ENCODE measurements around the gene SPNS3.

Gene SPNS3

DNA sequence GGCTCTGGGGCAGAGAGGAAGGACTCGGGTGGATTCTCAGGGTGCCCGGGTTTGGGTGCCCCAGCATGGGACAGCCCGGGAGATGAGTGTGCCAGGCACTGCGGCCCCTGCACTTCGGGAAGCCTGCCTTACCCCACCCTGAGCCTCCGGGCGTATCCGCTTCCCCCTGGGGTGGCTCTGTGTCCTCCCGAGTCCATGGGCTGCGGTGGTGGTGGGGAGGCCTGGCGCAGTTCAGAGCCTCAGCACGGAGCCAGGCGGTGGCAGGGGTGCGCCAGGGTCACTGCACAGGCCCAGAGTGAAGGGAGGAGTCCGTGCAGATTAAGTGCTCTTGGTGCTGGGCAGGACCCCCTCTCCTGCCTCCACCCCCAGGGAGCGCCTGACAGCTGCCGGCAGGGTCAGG lies 100.8 kb downstream of the SPNS3 start:
- Histone ChIP-seq H4K20me1 (ENCODE audit: insufficient read depth, low read length) (no peaks in the 10 kb centered on the region), H3K27ac (ENCODE audit: low read length) (no peak overlapping the region), H3K4me3 (ENCODE audit: low read length) (no peak overlapping the region), H3K36me3 (replicated peaks; ENCODE audit: insufficient read depth, low read length) (no peaks in the 10 kb centered on the region), H3F3A (ENCODE audit: insufficient read depth, low read length) (no peaks in the 10 kb centered on the region; the same call in 1 of the 2 replicates), H3K9ac (ENCODE audit: low read length) (no peak overlapping the region), H3K4me1 (ENCODE audit: low read length) (no peaks in the 10 kb centered on the region), H2AFZ (ENCODE audit: low read length) (no peak overlapping the region), H3K9me3 (replicated peaks; ENCODE audit: insufficient read depth, low read length) (no peaks in the 10 kb centered on the region), H3K4me2 (ENCODE audit: low read depth, low read length) (no peak overlapping the region), H3K9me2 (replicated peaks; ENCODE audit: insufficient read depth, low read length) (no peaks in the 10 kb centered on the region), H3K27me3 (replicated peaks; ENCODE audit: insufficient read depth, low read length) (no peaks in the 10 kb centered on the region; the same call in 1 of the 2 replicates), H3K79me2 (ENCODE audit: low read length) (no peaks in the 10 kb centered on the region)
- DNase-seq, result no peak
- no peak for TF ChIP-seq EZH2phosphoT487 (IDR thresholded peaks at IDR 0.05; ENCODE audit: low read length)
- TF ChIP-seq EZH2 (optimal IDR thresholded peaks at IDR 0.05; ENCODE audit: low read depth, low read length), result no peak
- TF ChIP-seq CTCF (IDR thresholded peaks at IDR 0.05; ENCODE audit: low read length), result no peak

GRCh38 chr17:4534928-4535666 lies 101.4 kb downstream of the SPNS3 start:
- H3K9ac ChIP-seq (ENCODE audit: low read length), result no peak overlapping the region
- no peak overlapping the region for H2AFZ ChIP-seq (ENCODE audit: low read length)
- no peaks in the 10 kb centered on the region; the same call in 1 of the 2 replicates for H3F3A ChIP-seq (ENCODE audit: insufficient read depth, low read length)
- no peaks in the 10 kb centered on the region for H4K20me1 ChIP-seq (ENCODE audit: insufficient read depth, low read length)
- no peaks in the 10 kb centered on the region for H3K79me2 ChIP-seq (ENCODE audit: low read length)
- no peaks in the 10 kb centered on the region for H3K4me1 ChIP-seq (ENCODE audit: low read length)
- DNase-seq, result no peak
- no peak for TF ChIP-seq CTCF (IDR thresholded peaks at IDR 0.05; ENCODE audit: low read length)
- H3K9me2 ChIP-seq (replicated peaks; ENCODE audit: insufficient read depth, low read length), result no peaks in the 10 kb centered on the region
- H3K27me3 ChIP-seq (replicated peaks; ENCODE audit: insufficient read depth, low read length), result no peaks in the 10 kb centered on the region; the same call in 1 of the 2 replicates
- H3K27ac ChIP-seq (ENCODE audit: low read length), result no peak overlapping the region
- H3K9me3 ChIP-seq (replicated peaks; ENCODE audit: insufficient read depth, low read length), result no peaks in the 10 kb centered on the region
- H3K36me3 ChIP-seq (replicated peaks; ENCODE audit: insufficient read depth, low read length), result no peaks in the 10 kb centered on the region
- H3K4me3 ChIP-seq (ENCODE audit: low read length), result no peak overlapping the region
- no peak overlapping the region for H3K4me2 ChIP-seq (ENCODE audit: low read depth, low read length)

GRCh38 chr17:4535667-4536258 lies 102.0 kb downstream of the SPNS3 start:
- no peaks in the 10 kb centered on the region for H3K9me2 ChIP-seq (replicated peaks; ENCODE audit: insufficient read depth, low read length)
- no peaks in the 10 kb centered on the region for H3K9me3 ChIP-seq (replicated peaks; ENCODE audit: insufficient read depth, low read length)
- H3K27ac ChIP-seq (ENCODE audit: low read length), result no peak overlapping the region
- H2AFZ ChIP-seq (ENCODE audit: low read length), result no peak overlapping the region
- no peaks in the 10 kb centered on the region for H3K4me1 ChIP-seq (ENCODE audit: low read length)
- H3F3A ChIP-seq (ENCODE audit: insufficient read depth, low read length), result no peaks in the 10 kb centered on the region; the same call in 1 of the 2 replicates
- no peaks in the 10 kb centered on the region for H3K27me3 ChIP-seq (replicated peaks; ENCODE audit: insufficient read depth, low read length)
- no peak for DNase-seq
- H3K79me2 ChIP-seq (ENCODE audit: low read length), result no peaks in the 10 kb centered on the region
- H3K9ac ChIP-seq (ENCODE audit: low read length), result no peak overlapping the region
- TF ChIP-seq EZH2phosphoT487 (IDR thresholded peaks at IDR 0.05; ENCODE audit: low read length), result no peak
- no peaks in the 10 kb centered on the region for H4K20me1 ChIP-seq (ENCODE audit: insufficient read depth, low read length)
- H3K4me3 ChIP-seq (ENCODE audit: low read length), result no peak overlapping the region
- no peaks in the 10 kb centered on the region for H3K36me3 ChIP-seq (replicated peaks; ENCODE audit: insufficient read depth, low read length)
- H3K4me2 ChIP-seq (ENCODE audit: low read depth, low read length), result no peak overlapping the region

DNA sequence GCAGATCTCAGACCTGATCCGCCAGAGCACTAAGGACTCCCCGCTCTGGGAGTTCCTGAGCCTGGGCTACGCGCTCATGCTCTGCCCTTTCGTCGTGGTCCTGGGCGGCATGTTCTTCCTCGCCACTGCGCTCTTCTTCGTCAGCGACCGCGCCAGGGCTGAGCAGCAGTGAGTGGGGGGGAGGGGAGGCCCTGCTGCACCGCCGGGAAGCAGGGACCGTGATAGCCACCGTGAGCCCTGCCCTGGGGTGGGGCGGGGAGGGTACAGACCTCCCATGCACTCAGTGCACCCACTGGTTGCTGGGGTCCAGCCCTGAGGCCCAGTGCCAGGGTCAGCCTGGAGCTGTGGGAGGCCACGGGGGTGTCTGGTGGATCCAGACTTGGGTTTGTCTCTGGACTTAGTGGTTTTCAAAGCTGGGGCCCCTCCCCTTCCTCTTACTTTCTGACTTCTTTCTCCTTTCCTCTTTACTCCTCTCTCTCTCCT lies 102.6 kb downstream of the SPNS3 start:
- H3K4me3 ChIP-seq (ENCODE audit: low read length), result no peak overlapping the region
- H3K9ac ChIP-seq (ENCODE audit: low read length), result no peak overlapping the region
- H3K9me2 ChIP-seq (replicated peaks; ENCODE audit: insufficient read depth, low read length), result no peaks in the 10 kb centered on the region
- no peaks in the 10 kb centered on the region for H4K20me1 ChIP-seq (ENCODE audit: insufficient read depth, low read length)
- no peak for DNase-seq
- no peak for TF ChIP-seq CTCF (IDR thresholded peaks at IDR 0.05; ENCODE audit: low read length)
- TF ChIP-seq EZH2 (optimal IDR thresholded peaks at IDR 0.05; ENCODE audit: low read depth, low read length), result no peak
- no peak for TF ChIP-seq EZH2phosphoT487 (IDR thresholded peaks at IDR 0.05; ENCODE audit: low read length)
- H3F3A ChIP-seq (ENCODE audit: insufficient read depth, low read length), result no peaks in the 10 kb centered on the region; the same call in 1 of the 2 replicates
- H3K79me2 ChIP-seq (ENCODE audit: low read length), result no peaks in the 10 kb centered on the region
- H3K27me3 ChIP-seq (replicated peaks; ENCODE audit: insufficient read depth, low read length), result no peaks in the 10 kb centered on the region
- no peaks in the 10 kb centered on the region for H3K4me1 ChIP-seq (ENCODE audit: low read length)
- H3K9me3 ChIP-seq (replicated peaks; ENCODE audit: insufficient read depth, low read length), result no peaks in the 10 kb centered on the region
- H3K27ac ChIP-seq (ENCODE audit: low read length), result no peak overlapping the region
- H2AFZ ChIP-seq (ENCODE audit: low read length), result no peak overlapping the region
- no peak overlapping the region for H3K4me2 ChIP-seq (ENCODE audit: low read depth, low read length)
- H3K36me3 ChIP-seq (replicated peaks; ENCODE audit: insufficient read depth, low read length), result no peaks in the 10 kb centered on the region

Data from MM.1S (cell line).